PC-9 (cell line): ENCODE results near the gene CPXM2.

Experiments
- EZH2 ChIP-seq: fragments of 200-600 bp; sonication (generic); IDR thresholded peaks from 2 replicates; pipeline ENCODE4 v1.8.0; 2017; ENCODE audit warnings: antibody characterized with exemption, low read depth
- TF ChIP-seq, protein P1 (sequence below): fragments of 200-600 bp; sonication (generic); conservative IDR thresholded peaks from 2 replicates; pipeline ENCODE4 v1.6.1; 2017; ENCODE audit warnings: mixed run types, antibody characterized with exemption, mild to moderate bottlenecking, moderate library complexity

DNA sequence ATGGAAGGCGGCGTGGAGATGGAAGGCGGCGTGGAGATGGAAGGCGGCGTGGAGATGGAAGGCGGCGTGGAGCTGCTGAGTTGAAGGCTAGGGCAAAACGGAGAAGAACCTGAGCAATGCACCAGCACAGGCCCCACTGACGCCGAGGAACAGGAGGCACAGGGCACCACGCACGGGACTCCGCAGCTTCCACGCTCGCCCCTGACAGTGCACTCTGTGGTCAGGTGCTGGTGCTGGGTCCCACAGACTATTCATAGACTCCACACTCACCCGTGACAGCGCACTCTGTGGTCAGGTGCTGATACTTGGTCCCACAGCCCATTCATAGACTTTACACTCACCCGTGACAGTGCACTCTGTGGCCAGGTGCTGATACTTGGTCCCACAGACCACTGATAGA, 34.0 kb downstream of the CPXM2 start:
- TF ChIP-seq, protein P1, sequence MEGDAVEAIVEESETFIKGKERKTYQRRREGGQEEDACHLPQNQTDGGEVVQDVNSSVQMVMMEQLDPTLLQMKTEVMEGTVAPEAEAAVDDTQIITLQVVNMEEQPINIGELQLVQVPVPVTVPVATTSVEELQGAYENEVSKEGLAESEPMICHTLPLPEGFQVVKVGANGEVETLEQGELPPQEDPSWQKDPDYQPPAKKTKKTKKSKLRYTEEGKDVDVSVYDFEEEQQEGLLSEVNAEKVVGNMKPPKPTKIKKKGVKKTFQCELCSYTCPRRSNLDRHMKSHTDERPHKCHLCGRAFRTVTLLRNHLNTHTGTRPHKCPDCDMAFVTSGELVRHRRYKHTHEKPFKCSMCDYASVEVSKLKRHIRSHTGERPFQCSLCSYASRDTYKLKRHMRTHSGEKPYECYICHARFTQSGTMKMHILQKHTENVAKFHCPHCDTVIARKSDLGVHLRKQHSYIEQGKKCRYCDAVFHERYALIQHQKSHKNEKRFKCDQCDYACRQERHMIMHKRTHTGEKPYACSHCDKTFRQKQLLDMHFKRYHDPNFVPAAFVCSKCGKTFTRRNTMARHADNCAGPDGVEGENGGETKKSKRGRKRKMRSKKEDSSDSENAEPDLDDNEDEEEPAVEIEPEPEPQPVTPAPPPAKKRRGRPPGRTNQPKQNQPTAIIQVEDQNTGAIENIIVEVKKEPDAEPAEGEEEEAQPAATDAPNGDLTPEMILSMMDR, result no peak
- no peak for TF ChIP-seq EZH2
